ENCODE results near the gene KDELR1. TPM values are rescaled to one million over a fixed set of nuclear protein-coding genes. Genes with fewer than 3 reads are reported as not detected.

KDELR1 gene
- total and polyA plus RNA-seq, 2 of the 13 experiments (the other 11 are each of a cell fraction or from before 2014, with no cell fraction given): 134 to 185 TPM

DNA sequence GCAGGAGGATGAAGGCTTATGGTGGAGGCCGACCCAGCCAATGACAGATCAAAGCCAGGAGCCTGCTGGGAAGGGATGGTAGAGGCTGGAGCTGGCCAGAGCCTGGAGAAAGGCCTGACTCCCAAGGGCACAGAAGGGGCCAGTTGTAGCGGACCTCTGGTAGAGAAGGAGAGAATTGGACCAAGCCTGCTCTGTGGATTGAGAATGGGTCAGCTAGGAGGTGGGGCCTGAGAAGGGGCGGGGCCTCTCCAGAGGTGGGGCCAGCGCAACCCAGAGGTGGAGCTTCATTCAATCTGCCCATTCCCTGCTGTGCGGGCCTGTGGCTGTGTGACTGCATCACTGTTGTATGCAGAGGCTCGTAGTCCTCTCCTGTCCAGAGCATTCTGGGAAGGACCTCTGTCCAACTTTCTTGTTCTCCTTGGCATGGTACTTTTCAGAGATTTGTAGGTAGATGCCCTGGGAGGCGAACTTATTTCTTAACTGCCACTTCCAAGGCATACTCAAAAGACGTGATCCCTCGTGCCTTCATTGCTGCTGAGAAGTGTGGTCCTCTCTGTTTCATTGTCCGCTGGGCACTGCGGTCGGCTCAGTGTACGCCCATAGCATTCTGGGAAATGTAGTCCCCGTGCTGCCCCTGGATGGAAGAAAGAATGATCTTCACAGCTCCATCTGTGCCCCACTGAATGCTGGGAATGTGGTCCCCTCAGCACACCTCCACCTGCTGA, 8.8 kb upstream of the KDELR1 start (continued):
- TF ChIP-seq, protein P1, sequence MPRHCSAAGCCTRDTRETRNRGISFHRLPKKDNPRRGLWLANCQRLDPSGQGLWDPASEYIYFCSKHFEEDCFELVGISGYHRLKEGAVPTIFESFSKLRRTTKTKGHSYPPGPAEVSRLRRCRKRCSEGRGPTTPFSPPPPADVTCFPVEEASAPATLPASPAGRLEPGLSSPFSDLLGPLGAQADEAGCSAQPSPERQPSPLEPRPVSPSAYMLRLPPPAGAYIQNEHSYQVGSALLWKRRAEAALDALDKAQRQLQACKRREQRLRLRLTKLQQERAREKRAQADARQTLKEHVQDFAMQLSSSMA (CRISPR knock-in tag; IDR thresholded peaks at IDR 0.05): no peak
- TF ChIP-seq POLR2G (IDR thresholded peaks at IDR 0.05; ENCODE audit: low read depth, low read length) (peak; percentile 60), RFXANK (CRISPR knock-in tag; IDR thresholded peaks at IDR 0.05) (no peak), ZNF644 (CRISPR knock-in tag; IDR thresholded peaks at IDR 0.05; ENCODE audit: low read depth) (no peak), DNMT3B (CRISPR knock-in tag; conservative IDR thresholded peaks at IDR 0.05) (no peak), GTF2F1 (IDR thresholded peaks at IDR 0.05; ENCODE audit: low read length) (no peak), KDM6A (CRISPR knock-in tag; IDR thresholded peaks at IDR 0.05; ENCODE audit: low read depth) (no peak), HOXA9 (CRISPR knock-in tag; IDR thresholded peaks at IDR 0.05; ENCODE audit: borderline replicate concordance) (no peak), TEAD2 (CRISPR knock-in tag; IDR thresholded peaks at IDR 0.05) (no peak), HES4 (CRISPR knock-in tag; IDR thresholded peaks at IDR 0.05; ENCODE audit: borderline replicate concordance) (no peak), ZNF737 (CRISPR knock-in tag; IDR thresholded peaks at IDR 0.05; ENCODE audit: borderline replicate concordance) (no peak), NKX3-1 (CRISPR knock-in tag; IDR thresholded peaks at IDR 0.05) (no peak), ZNF235 (CRISPR knock-in tag; IDR thresholded peaks at IDR 0.05; ENCODE audit: borderline replicate concordance) (no peak), ZNF33A (CRISPR knock-in tag; IDR thresholded peaks at IDR 0.05; ENCODE audit: borderline replicate concordance) (no peak), ATF7 (IDR thresholded peaks at IDR 0.05) (no peak), ATF7 (CRISPR knock-in tag; IDR thresholded peaks at IDR 0.05) (no peak), HNRNPLL (IDR thresholded peaks at IDR 0.05; ENCODE audit: low read depth, low read length, poor library complexity, severe bottlenecking) (no peak), ARHGAP35 (CRISPR knock-in tag; IDR thresholded peaks at IDR 0.05; ENCODE audit: borderline replicate concordance) (no peak), DNMT1 (CRISPR knock-in tag; IDR thresholded peaks at IDR 0.05) (no peak)
- TF ChIP-seq, protein P2, sequence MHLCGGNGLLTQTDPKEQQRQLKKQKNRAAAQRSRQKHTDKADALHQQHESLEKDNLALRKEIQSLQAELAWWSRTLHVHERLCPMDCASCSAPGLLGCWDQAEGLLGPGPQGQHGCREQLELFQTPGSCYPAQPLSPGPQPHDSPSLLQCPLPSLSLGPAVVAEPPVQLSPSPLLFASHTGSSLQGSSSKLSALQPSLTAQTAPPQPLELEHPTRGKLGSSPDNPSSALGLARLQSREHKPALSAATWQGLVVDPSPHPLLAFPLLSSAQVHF (CRISPR knock-in tag; IDR thresholded peaks at IDR 0.05): no peak
- TF ChIP-seq, protein P3, sequence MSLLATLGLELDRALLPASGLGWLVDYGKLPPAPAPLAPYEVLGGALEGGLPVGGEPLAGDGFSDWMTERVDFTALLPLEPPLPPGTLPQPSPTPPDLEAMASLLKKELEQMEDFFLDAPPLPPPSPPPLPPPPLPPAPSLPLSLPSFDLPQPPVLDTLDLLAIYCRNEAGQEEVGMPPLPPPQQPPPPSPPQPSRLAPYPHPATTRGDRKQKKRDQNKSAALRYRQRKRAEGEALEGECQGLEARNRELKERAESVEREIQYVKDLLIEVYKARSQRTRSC (CRISPR knock-in tag; IDR thresholded peaks at IDR 0.05; ENCODE audit: low read depth): no peak

Measured in HepG2 (cell line).